ENCODE data around the gene NEUROD6.

GRCh38 chr7:31340051-31340450 lies 475 bp downstream of the NEUROD6 start:
- TF ChIP-seq CTCF (IDR thresholded peaks at IDR 0.05): no peak
- TF ChIP-seq POLR2A (IDR thresholded peaks at IDR 0.05): no peak
- TF ChIP-seq EP300 (IDR thresholded peaks at IDR 0.05): no peak

All from sigmoid colon (tissue), 4 donors.